AG20443 (cell line): Measurements from ENCODE around the gene GIMD1.

ENCODE experiments used
- DNase-seq: peaks from one replicate; pipeline ENCODE4 v3.0.0; 2012; ENCODE audit warnings: low spot score, mixed read lengths

Gene GIMD1

DNA sequence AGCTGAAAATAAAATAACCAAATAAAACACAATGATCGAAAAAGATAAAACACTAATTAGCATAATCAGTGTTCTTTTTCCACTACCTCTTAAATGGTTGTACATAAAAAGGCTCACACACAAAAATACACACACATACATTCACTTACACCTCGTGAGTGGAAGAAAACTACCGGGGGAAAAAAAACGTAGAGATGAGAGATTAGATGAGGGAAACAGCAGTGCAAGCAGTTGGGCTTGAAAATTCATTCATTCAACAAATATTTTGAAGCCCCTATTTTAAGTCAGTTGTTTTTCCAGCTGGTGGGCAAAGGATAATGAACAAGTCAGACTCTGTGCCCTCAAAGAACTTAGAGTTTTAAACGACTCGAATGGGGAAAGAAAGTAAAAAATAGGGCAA is 53.6 kb downstream of the GIMD1 start:
- DNase-seq: no peak

DNA sequence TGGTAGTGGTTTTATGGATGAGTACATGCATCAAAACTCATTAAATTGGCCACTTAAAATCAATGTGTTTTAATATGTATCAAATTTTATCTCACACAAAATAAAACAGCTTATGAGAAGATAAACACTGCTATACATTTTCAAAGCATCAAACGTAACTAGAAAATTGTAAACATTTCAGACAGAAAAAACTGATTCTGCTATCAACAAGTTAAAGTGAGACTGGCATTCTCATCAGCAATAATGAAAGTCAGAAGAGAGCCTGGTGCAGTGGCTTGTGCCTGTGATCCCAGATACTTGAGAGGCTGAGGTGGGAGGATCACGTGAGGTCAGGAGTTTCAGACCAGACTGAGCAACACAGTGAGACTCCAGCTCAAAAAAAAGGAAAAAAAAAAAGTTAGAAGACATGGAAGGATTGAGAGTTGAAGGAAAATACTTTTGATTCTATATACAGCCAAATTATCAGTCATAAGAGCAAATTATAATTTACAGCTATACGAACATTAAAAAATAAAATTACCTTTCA is 55.5 kb downstream of the GIMD1 start:
- no peak for DNase-seq

DNA sequence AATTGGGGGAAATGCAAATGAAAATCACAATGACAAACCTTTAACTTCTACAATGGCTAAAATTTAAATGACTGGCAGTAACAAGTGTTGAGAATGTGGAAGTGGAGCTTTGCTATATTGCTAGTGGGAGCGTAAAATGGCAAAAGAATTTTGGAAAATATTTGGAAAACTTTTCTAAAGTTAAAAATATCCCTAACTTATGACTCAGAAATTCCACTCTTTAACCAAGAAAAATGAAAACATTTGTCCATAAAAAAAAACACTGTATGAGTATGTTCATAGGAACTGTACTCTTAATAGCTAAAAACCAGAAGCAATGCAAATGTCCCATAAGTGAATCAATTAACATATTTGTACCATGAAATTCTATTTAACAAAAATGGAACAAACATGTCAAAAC is 56.2 kb downstream of the GIMD1 start:
- DNase-seq: peak; percentile 12
